ENCODE results near the gene KRTAP4-7. TPM values are rescaled to one million over a fixed set of nuclear protein-coding genes. Genes with fewer than 3 reads are reported as not detected.
"Not testable (repeated sequence)": the region's sequence is repeated elsewhere in the genome, so short reads cannot be mapped to it uniquely, and the experiment has no call there.

The KRTAP4-7 gene
- polyA plus RNA-seq, 3 donors = not detected

DNA sequence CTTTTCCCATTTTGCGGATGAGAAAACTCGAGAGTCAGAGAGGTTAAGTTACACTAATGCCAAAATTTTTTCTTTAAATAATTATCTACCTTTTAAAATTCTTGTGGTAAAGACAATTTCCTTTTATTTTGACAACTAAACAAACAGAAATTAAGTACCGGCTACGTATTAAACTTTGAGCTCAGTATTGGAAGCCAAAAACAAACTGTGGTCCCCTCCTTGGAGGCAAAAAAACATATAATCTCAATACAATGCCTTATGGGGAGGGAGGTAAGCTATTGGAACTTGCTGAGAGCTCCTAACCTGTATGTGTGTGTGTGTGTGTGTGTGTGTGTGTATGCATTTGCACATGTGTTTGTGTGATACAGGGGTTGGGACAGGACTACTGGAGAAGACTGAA lies 20.5 kb upstream of the KRTAP4-7 start:
- 71 to 87% (median 86%) methylated on average over 4 of the region's 4 CpGs for WGBS, 3 donors
- no peak overlapping the region for H3K27ac ChIP-seq (ENCODE audit: low read depth, low read length)

GRCh38 chr17:41064301-41064700 lies 19.6 kb upstream of the KRTAP4-7 start:
- no peak overlapping the region for H3K27ac ChIP-seq (ENCODE audit: low read depth, low read length)
- 67 to 85% (median 79%) methylated on average over 1 of the region's 1 CpG for WGBS, 3 donors

- 64 to 72% (median 67%) methylated on average over 6 to 7 of the region's 16 CpGs for WGBS, 3 donors
- H3K27ac ChIP-seq (ENCODE audit: low read depth, low read length) = not testable (repeated sequence)
Observed at GRCh38 chr17:41065016-41065689, 18.8 kb upstream of the KRTAP4-7 start.

DNA sequence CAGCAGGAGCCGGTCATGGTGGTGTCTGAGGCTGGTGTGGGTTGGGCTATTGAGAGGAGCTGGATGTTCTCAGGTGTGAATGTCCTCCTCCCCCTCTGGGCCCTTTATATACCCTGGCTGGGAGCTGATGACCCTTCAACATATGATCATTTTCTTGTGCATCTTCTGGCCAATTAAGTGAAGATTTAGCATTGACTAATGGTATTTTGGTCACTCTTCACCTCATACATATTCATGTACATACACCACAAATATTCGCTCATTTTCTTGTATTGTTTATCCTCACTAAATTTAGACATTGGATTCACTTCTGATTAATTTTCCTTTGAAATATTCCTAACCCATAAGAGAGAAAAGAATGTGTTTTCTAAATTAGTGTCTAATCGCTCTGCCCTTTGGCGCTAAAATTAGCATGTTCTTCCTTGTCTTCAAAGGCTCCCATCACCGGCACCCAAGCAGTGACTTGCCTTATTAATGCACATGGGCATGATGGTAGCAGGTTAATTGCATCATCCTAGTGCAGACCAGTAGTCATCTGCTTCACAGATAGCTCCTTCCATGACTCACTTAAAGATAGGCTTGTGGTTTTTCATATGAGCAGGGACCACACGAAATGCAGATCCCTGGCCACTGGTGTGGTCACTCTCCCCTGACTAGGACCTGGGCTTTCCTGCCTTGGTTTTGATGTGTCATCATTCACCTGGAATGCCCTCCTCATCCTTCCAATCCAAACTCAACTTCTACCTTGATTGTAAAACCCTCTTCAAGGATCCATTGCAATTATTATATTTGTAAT lies 17.9 kb upstream of the KRTAP4-7 start, which contains the start of gene KRTAP2-4:
Gene KRTAP2-4 (minus strand): TSS at position 51 of the 796 bp plus-strand sequence. CDS start 34 bp downstream, at position 17.
- H3K27ac ChIP-seq (ENCODE audit: low read depth, low read length) = no peak within 1 kb of the TSS
- 85 to 91% (median 90%) methylated on average over 5 to 6 of the region's 6 CpGs for WGBS, 3 donors

GRCh38 chr17:41067281-41067680 lies 16.7 kb upstream of the KRTAP4-7 start:
- no peak overlapping the region for H3K27ac ChIP-seq (ENCODE audit: low read depth, low read length)

GRCh38 chr17:41069031-41069430 lies 14.9 kb upstream of the KRTAP4-7 start:
- no peak overlapping the region for H3K27ac ChIP-seq (ENCODE audit: low read depth, low read length)
- 54 to 81% (median 61%) methylated on average over 3 of the region's 3 CpGs for WGBS, 3 donors

DNA sequence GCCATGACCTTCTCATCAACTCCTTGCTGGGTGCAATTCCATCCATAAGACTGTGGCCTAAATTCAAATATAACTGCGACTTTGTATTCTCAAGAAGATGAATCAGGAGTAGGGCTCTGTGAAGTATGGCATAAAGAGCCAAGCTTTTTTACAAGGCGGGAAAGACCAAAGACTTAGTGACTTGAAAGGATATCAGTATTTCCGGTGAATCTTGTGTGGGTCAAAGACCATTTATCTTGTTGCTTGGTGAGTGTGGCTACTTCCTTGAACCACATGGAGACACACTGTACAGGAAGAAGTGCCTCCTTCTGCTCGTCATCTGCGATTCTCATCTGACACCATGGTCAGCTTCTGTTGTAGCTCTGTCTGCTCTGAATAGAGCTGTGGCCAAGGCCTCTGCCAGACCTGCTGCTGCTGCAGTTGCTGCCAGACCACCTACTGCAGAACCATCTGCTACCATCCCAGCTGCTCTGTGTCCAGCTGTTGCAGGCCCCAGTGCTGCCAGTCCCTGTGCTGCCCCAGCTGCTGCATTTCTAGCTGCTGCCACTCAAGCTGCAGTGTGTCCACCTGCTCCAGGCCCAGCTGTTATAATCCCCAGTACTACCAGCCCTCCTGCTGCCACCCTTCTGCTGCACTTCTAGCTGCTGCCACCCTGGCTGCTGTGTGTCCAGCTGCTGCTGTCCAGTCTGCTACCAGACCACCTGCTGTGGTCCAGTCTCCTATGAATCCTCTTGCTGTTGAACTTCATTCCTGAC lies 12.2 kb upstream of the KRTAP4-7 start:
- WGBS, 3 donors = 83 to 88% (median 84%) methylated on average over 5 of the region's 5 CpGs
- H3K27ac ChIP-seq (ENCODE audit: low read depth, low read length) = no peak overlapping the region

- H3K27ac ChIP-seq (ENCODE audit: low read depth, low read length) = no peak overlapping the region
- 83 to 91% (median 87%) methylated on average over 2 of the region's 2 CpGs for WGBS, 3 donors
Observed at GRCh38 chr17:41073676-41074075, 10.3 kb upstream of the KRTAP4-7 start.

- H3K27ac ChIP-seq (ENCODE audit: low read depth, low read length) = no peak overlapping the region
Observed at GRCh38 chr17:41076788-41077187, 7.2 kb upstream of the KRTAP4-7 start.

DNA sequence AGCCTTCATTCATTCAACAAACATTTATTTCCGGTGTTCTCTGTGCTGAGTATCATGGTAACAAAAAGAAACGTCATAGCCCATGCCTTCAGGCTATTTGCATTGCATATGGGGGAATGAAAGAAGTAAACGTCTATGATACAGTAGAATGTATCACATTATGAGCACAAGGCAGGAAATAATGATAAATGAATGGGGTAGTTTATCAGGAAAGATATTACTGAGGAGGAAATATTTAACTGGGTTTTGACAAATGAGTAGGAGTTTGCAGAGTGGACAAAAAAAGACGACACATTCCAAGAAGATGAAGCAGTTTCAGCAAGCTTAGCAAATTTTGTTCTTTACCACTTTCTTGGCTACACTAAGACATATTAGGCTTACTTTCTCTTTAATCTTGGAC lies 1.3 kb upstream of the KRTAP4-7 start:
- no peak overlapping the region for H3K27ac ChIP-seq (ENCODE audit: low read depth, low read length)
- 44 to 62% (median 50%) methylated on average over 4 of the region's 4 CpGs for WGBS, 3 donors

DNA sequence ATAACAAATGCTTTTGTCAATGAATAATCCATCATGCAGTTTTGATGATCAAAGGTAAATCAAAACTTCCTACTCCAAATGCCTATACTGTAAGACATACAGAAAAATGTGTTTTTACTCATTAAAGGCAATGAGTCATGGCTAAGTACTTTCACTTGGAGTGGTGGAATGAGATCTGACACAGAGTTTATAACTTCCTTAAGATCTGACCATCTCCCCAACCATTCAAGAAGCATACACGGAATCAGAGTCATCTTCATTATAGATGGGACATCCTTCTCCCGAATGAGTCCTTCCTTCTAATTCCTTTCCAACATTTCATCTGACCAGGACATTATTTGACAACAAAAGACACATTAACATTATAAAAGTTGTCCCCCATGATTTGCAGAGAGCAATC lies 523 bp upstream of the KRTAP4-7 start:
- H3K27ac ChIP-seq (ENCODE audit: low read depth, low read length) = not testable (repeated sequence)
- WGBS, 3 donors = 62 to 80% (median 78%) methylated on average over 2 of the region's 2 CpGs

- WGBS, 3 donors = 53 to 67% (median 54%) methylated on average over 4 of the region's 4 CpGs
- not testable (repeated sequence) for H3K27ac ChIP-seq (ENCODE audit: low read depth, low read length)
Observed at GRCh38 chr17:41088760-41089352, 4.9 kb downstream of the KRTAP4-7 start.

- WGBS, 3 donors = 82 to 85% (median 82%) methylated on average over 7 of the region's 7 CpGs
- H3K27ac ChIP-seq (ENCODE audit: low read depth, low read length) = no peak overlapping the region
Observed at GRCh38 chr17:41096055-41096454, 12.1 kb downstream of the KRTAP4-7 start.

DNA sequence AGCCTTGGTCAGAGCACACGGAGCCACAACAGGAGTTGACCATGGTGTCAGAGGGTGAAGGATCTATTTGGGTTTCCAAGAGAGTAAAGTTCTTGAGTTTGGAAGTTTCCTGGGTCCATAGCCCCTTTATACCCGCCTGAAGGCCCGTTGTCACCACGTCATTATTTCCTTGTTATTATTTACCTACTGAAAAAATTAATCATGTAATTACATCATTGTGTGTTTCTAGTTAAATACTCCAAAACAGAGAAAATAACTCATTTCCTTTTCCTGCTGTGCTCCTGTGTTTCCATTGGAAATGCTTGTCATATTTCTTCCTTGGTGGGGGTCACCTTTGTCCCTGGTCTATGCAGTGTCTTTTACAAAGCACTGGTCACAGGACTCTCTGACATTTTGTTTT lies 14.1 kb downstream of the KRTAP4-7 start, which contains the start of gene KRTAP4-8:
Gene KRTAP4-8 (minus strand): TSS at position 101 of the 400 bp plus-strand sequence. CDS start 58 bp downstream, at position 43.
- 32 to 68% (median 68%) methylated on average over 4 of the region's 4 CpGs for WGBS, 3 donors
- H3K27ac ChIP-seq (ENCODE audit: low read depth, low read length) = no peak within 1 kb of the TSS

- 80 to 85% (median 82%) methylated on average over 6 of the region's 6 CpGs for WGBS, 3 donors
- H3K27ac ChIP-seq (ENCODE audit: low read depth, low read length) = no peak overlapping the region
Observed at GRCh38 chr17:41098481-41098880, 14.5 kb downstream of the KRTAP4-7 start.

GRCh38 chr17:41099682-41100480 lies 15.9 kb downstream of the KRTAP4-7 start:
- not testable (repeated sequence) for H3K27ac ChIP-seq (ENCODE audit: low read depth, low read length)
- 30 to 53% (median 31%) methylated on average over 7 of the region's 7 CpGs for WGBS, 3 donors

DNA sequence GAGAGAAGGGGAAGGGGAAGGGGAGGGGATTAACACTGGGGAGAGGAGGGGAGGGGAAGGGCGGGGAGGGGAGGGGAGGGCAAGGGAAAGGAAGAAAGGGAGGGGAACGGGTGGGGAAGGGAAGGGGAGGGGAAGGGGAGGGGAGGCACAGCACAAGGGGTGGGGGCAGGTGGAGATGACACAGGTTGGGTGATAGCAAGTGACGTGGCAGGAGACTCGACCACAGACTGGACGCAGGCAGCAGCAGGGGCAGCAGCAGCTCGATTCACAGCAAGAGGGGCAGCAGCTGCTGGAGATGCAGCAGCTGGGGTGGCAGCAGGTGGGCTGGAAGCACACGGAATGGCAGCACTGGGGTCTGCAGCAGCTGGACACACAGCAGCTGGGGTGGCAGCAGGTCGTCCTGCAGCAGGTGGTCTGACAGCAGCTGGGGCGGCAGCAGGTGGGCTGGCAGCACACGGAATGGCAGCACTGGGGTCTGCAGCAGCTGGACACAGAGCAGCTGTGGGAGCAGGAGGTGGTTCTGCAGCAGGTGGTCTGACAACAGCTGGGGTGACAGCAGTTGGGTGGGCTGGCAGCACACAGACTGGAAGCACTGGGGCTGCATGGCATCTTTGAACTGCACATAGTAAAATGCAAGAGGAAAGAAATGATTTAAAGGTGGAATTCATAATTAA lies 17.8 kb downstream of the KRTAP4-7 start, which contains the start of gene KRTAP4-16:
Gene KRTAP4-16 (minus strand): TSS at position 624 of the 674 bp plus-strand sequence. CDS start 0 bp downstream, at position 624.
- WGBS, 3 donors = 52 to 64% (median 53%) methylated on average over 8 to 10 of the region's 10 CpGs
- no peak within 1 kb of the TSS for H3K27ac ChIP-seq (ENCODE audit: low read depth, low read length)

All from adipose tissue (tissue), 3 donors.